Astrocyte (in vitro differentiated cells and primary cell): ENCODE results near the gene WSCD2.

ENCODE experiments used
- EZH2 ChIP-seq: IDR thresholded peaks from 2 replicates; pipeline ENCODE4 v1.6.1; 2012; ENCODE audit warnings: mild to moderate bottlenecking, low read length, inconsistent platforms; ENCODE audit not compliant: insufficient read depth
- TF ChIP-seq, protein P1 (sequence below): IDR thresholded peaks from 2 replicates; pipeline ENCODE4 v1.5.1; 2011; ENCODE audit warnings: low read depth, mild to moderate bottlenecking, inconsistent platforms, low read length, moderate library complexity; ENCODE audit not compliant: insufficient read depth

DNA sequence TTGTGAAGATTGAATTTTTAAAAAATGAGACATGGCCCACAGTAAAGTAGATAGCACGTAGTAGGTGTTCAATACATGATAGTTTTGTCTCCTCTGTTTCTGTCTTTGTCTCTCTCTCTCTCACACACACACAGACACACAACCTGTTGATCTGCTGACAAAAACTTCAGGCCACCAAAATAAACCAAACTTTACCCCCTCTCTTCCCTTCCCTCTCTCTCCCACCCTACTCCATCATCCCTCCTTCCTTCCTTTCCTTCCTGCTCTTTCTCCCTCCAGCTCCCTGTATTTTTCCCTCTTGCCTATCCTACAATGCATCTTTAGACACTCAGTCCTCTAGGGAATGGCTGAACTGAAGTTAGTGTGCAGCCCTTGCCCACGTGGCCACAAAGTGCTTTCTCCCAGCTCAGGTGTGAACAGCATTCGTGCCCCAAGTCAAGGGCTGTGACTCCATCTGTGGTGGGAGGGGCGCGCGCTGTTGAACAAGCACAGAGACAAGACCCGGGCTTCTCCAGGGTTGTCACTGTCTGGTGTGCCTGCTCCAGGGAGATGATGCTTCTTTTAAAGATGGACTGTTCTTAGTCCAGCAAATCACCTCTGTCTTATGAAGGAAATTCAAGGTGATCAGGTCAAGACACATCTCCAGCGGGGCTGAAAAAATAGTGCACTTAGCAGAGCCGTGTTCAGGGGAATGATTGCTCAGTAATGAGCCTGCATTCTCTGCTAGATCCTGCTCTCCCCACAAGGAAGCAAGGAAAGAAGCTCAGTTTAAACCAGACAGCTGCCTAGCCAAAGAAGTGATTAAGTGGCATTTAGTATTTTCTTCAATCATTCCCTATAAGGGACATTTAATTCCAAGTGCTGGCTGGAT lies 75.3 kb downstream of the WSCD2 start:
- TF ChIP-seq EZH2, result no peak
- TF ChIP-seq, protein P1, sequence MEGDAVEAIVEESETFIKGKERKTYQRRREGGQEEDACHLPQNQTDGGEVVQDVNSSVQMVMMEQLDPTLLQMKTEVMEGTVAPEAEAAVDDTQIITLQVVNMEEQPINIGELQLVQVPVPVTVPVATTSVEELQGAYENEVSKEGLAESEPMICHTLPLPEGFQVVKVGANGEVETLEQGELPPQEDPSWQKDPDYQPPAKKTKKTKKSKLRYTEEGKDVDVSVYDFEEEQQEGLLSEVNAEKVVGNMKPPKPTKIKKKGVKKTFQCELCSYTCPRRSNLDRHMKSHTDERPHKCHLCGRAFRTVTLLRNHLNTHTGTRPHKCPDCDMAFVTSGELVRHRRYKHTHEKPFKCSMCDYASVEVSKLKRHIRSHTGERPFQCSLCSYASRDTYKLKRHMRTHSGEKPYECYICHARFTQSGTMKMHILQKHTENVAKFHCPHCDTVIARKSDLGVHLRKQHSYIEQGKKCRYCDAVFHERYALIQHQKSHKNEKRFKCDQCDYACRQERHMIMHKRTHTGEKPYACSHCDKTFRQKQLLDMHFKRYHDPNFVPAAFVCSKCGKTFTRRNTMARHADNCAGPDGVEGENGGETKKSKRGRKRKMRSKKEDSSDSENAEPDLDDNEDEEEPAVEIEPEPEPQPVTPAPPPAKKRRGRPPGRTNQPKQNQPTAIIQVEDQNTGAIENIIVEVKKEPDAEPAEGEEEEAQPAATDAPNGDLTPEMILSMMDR, result no peak
